Subcutaneous adipose tissue (tissue), 4 donors: Measurements from ENCODE around the gene NCKAP5. TPM values are rescaled to one million over a fixed set of nuclear protein-coding genes. Genes with fewer than 3 reads are reported as not detected.

Experiments
- total RNA-seq, 4 donors: library from RNA; depleted of rRNA; stranded (reverse); fragments of >200 nt; gene quantifications; one replicate each; pipeline ENCODE4 v1.1.0, GENCODE V29; 2016
- TF ChIP-seq, protein P1 (sequence below): fragments of 450-650 bp; IDR thresholded peaks from one replicate; pipeline ENCODE4 v1.5.1; 2016; ENCODE audit warnings: low read depth, mild to moderate bottlenecking, control low read depth, antibody characterized with exemption, moderate library complexity

Gene NCKAP5
- total RNA-seq, 4 donors from 2014 or later: 1.5 to 6.4 (median 3.8) TPM

- TF ChIP-seq, protein P1, sequence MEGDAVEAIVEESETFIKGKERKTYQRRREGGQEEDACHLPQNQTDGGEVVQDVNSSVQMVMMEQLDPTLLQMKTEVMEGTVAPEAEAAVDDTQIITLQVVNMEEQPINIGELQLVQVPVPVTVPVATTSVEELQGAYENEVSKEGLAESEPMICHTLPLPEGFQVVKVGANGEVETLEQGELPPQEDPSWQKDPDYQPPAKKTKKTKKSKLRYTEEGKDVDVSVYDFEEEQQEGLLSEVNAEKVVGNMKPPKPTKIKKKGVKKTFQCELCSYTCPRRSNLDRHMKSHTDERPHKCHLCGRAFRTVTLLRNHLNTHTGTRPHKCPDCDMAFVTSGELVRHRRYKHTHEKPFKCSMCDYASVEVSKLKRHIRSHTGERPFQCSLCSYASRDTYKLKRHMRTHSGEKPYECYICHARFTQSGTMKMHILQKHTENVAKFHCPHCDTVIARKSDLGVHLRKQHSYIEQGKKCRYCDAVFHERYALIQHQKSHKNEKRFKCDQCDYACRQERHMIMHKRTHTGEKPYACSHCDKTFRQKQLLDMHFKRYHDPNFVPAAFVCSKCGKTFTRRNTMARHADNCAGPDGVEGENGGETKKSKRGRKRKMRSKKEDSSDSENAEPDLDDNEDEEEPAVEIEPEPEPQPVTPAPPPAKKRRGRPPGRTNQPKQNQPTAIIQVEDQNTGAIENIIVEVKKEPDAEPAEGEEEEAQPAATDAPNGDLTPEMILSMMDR: no peak
These were observed 443.8 kb downstream of the NCKAP5 start for GRCh38 chr2:133124446-133124845.

DNA sequence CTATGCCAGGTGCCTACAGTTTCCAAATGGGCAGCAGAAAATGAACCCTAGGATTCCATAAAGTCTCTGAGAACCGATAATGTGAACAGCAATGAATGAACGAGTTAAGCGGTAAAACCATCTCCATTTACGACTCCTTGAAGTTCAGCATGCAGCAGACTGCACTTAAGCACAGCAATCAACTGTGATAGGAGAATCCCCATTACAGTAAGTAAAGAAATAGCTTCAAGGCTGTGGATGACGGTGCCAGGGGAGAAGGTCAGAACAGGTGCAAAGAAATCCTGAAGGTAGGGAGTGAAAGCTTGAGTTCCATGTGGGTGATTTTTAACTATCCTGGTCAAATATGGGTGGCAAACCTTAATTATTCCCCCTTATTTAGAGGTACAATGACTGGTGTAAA, 444.4 kb downstream of the NCKAP5 start:
- TF ChIP-seq, protein P1: no peak

GRCh38 chr2:133123393-133123792, 444.9 kb downstream of the NCKAP5 start:
- TF ChIP-seq, protein P1: no peak

GRCh38 chr2:133122529-133122928, 445.7 kb downstream of the NCKAP5 start:
- TF ChIP-seq, protein P1: no peak

DNA sequence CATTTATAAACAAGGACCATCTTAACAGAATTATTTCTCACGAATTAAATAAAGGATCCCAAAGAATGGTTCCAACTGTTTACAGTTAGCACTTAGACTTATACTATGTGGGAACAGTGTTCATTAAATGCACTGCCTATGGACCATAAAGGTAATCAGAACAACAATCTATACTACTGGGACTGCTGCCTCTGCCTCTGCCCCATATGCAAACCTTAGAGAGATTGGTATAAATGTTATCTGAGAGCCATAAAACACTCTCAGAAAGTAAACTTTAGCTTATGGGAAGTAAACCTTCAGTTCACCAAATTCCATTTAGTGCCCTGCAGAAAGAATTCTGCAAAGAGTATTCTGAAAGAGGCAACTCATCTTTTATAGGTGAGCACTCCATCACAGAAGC, 448.0 kb downstream of the NCKAP5 start:
- TF ChIP-seq, protein P1: no peak

DNA sequence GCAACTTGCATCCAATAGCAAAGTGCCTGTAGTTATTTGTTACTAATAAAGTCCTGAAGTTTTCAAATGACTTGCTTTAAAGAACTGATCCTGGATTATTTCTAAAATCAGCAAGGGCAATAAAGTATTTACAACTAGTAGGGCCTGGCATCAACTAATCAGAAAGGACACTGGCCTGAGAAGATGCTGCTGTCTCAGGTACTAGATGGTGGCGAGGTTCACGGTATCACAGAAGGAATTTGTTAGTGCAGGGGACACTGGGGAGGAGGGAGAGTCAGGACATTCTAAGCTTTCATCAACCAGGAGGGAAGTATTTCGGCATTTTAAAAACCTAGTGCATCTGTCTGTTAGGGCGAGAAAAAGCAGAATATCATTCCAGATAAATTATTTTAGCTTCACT, 458.1 kb downstream of the NCKAP5 start:
- TF ChIP-seq, protein P1: no peak

DNA sequence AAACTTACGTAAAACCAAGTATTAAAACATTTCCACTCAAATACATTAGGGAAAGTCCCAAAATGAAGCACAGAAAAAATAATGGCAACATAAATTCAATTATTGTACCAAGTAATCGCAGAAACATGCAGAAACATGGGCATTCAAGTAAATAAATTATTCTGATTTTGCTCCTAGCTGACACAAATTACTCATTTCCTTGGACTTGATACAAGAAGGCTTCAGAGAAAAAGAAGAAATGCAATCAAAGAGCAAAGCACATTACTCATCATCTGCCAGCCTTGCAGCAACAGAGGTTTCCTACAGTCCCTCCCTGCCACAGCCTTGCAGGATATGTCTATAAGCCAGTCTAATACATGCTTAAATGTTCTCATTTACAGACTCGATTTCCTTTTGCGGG, 458.5 kb downstream of the NCKAP5 start:
- TF ChIP-seq, protein P1: no peak
